ENCODE data around the gene CTXN3. TPM values are rescaled to one million over a fixed set of nuclear protein-coding genes. Genes with fewer than 3 reads are reported as not detected.

Gene CTXN3
- total RNA-seq, 4 donors from 2014 or later = not detected

DNA sequence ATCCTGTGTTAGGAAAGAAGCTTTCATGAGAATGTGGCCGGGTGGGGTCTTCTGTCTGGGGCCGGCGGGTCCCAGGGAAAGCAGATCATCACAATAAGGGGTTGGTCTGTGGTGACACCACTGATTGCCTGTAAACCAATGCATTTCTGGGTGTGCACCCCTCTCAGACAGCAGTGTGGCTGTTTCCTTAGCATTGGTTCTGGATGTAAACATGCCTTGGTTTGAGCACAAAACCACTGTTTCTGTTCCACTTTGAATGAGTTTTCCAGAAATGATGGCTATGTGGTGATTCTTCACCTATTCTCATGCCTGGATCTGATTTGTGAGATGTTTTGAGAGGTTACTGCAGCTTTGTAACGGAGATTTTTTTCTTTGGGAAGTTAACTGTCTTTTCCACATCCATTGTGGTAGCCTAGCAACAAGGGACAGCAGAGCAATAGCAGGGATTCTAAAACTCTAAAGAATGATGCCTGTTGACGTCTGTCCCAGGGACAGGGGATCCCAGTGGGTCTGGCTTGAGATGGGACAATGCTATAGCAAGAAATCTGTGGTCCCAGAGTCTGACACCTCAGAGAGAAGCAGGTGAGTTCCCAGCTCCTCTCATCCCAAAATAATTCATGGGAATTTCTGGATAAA lies 54.2 kb downstream of the CTXN3 start, which contains the start of gene CCDC192:
Gene CCDC192 (plus strand): TSS at position 466 of the 636 bp plus-strand sequence. CDS start 55 bp downstream, at position 521.
- no peaks in the 10 kb centered on the region for H3K4me1 ChIP-seq
- H3K27ac ChIP-seq = no peak within 1 kb of the TSS
- TF ChIP-seq, protein P1, sequence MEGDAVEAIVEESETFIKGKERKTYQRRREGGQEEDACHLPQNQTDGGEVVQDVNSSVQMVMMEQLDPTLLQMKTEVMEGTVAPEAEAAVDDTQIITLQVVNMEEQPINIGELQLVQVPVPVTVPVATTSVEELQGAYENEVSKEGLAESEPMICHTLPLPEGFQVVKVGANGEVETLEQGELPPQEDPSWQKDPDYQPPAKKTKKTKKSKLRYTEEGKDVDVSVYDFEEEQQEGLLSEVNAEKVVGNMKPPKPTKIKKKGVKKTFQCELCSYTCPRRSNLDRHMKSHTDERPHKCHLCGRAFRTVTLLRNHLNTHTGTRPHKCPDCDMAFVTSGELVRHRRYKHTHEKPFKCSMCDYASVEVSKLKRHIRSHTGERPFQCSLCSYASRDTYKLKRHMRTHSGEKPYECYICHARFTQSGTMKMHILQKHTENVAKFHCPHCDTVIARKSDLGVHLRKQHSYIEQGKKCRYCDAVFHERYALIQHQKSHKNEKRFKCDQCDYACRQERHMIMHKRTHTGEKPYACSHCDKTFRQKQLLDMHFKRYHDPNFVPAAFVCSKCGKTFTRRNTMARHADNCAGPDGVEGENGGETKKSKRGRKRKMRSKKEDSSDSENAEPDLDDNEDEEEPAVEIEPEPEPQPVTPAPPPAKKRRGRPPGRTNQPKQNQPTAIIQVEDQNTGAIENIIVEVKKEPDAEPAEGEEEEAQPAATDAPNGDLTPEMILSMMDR (IDR thresholded peaks at IDR 0.05) = no peak
- TF ChIP-seq POLR2A (IDR thresholded peaks at IDR 0.05) = no peak
- DNase-seq = no peak
- no peak within 1 kb of the TSS for H3K4me3 ChIP-seq
- H3K27me3 ChIP-seq = no peaks in the 10 kb centered on the region
- no peaks in the 10 kb centered on the region for H3K36me3 ChIP-seq
- intact Hi-C loops (cut with DNase I; ENCODE audit: low total_unique reads) = no loop called here
- no peaks in the 10 kb centered on the region for H3K9me3 ChIP-seq

DNA sequence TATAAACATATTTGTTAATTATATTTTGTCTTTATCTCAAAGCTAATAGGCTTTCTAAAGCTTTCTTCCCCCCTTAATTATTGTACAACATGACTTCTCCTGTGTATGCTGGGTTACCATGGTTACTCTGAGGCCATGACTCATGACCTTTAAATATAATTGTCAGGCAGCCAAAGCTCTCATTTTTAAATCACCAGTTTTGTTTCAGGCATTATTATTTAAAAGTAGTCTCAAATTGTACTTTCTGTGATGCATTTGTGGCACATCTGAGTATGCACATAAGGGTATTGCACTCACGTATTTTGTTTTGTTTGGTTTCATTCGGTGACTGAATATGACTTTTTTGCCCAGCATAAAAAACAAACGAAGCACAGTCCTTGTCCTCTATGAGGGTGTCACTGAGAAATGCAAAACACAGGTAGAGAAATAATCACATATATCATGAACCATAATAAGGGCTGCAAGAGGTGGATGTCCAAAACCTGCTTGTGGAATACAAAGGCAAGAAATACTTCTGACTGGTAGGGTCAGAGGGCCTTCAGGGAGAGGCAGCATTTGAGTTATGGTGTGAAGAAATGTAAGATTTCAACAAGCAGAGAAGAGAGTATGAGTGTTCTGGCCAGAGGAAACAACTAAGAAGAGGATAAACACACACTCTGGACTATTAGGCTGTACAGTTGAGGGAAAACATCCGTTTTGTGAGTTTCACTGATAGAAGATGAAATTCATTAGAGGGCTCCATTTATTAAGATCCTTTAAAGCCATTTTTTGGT lies 56.4 kb downstream of the CTXN3 start:
- TF ChIP-seq POLR2A (IDR thresholded peaks at IDR 0.05) = no peak
- TF ChIP-seq, protein P1 (IDR thresholded peaks at IDR 0.05) = no peak
- Histone ChIP-seq H3K9me3 (no peaks in the 10 kb centered on the region), H3K4me1 (no peaks in the 10 kb centered on the region), H3K27ac (peak overlapping the region; percentile 9 to 86), H3K27me3 (no peaks in the 10 kb centered on the region), H3K36me3 (no peaks in the 10 kb centered on the region), H3K4me3 (no peak overlapping the region)
- DNase-seq = peak in 1 of 2 donors; percentile 26
- intact Hi-C loops (cut with DNase I; ENCODE audit: low total_unique reads) = no loop called here

DNA sequence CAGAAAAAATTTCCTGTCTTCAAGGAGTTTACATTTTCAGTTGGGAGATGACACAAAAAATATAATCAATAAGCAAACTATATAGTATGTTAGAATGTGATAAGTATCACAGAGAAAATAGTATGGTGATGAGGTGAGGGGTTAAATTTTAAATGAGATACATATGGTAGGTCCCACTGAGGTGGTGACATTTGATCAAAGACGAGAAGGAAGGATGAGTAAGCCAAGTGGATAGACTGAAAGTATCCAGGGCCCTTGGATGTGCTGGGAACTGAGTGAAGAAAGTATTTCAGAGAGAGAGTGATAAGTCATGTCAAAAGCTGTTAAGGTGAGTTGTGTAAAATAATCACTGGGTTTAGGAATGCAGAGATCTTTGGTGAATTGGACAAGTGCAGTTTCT lies 57.8 kb downstream of the CTXN3 start:
- Histone ChIP-seq H3K4me1 (no peaks in the 10 kb centered on the region), H3K27ac (peak overlapping the region in 1 of 2 donors; percentile 86), H3K36me3 (no peaks in the 10 kb centered on the region)

DNA sequence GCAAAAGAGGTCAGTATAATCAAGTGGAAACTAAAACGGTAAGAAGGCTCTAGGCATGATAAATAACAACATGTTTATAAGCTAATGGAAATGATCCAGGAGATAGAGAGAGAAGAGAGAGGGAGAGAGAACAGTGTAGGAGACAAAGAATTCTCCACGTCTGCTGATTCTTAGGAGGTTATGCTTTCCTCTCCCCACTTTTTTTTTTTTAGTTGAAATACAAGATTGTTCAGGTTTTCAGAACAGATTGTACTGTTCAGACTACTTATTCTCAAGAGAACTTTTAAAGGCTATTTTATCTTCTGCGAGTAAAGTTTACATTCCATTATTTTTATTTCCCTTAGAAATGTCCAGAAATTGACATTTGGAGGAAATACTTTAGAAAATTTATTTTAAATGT lies 58.3 kb downstream of the CTXN3 start:
- intact Hi-C loops (cut with DNase I; ENCODE audit: low total_unique reads) = no loop called here
- H3K36me3 ChIP-seq = no peaks in the 10 kb centered on the region
- H3K9me3 ChIP-seq = no peaks in the 10 kb centered on the region
- no peak for DNase-seq
- H3K4me3 ChIP-seq = no peak overlapping the region
- H3K27me3 ChIP-seq = no peaks in the 10 kb centered on the region
- TF ChIP-seq, protein P1 (IDR thresholded peaks at IDR 0.05) = no peak
- TF ChIP-seq POLR2A (IDR thresholded peaks at IDR 0.05) = no peak
- peak overlapping the region in 1 of 2 donors; percentile 86 for H3K27ac ChIP-seq
- H3K4me1 ChIP-seq = no peaks in the 10 kb centered on the region

More for the DNA sequence above, 57.8 kb downstream of the CTXN3 start:
- TF ChIP-seq, protein P1 (IDR thresholded peaks at IDR 0.05) = no peak
- no peak for TF ChIP-seq POLR2A (IDR thresholded peaks at IDR 0.05)
- Histone ChIP-seq H3K27me3 (no peaks in the 10 kb centered on the region), H3K4me3 (no peak overlapping the region), H3K9me3 (no peaks in the 10 kb centered on the region)
- DNase-seq = no peak
- intact Hi-C loops (cut with DNase I; ENCODE audit: low total_unique reads) = no loop called here

Other genes with a start within 250 kb of the CTXN3 start
- 100 to 1,000 TPM in 2 of 4 donors, 10 to 100 TPM in 2; 32.9 to 109 (median 77.3) TPM for gene PRRC1, start 131.4 kb upstream of the CTXN3 start, total RNA-seq
- gene CCDC192, start 54.3 kb downstream of the CTXN3 start, total RNA-seq = 1 to 10 TPM in 1 of 4 donors, under 1 TPM in 1, not detected in 2; 0.35 to 1.3 TPM

Measured in uterus (tissue), 4 donors.